B cell (primary cell): ENCODE data around the gene ARRB1.

ENCODE experiments used
- EZH2 ChIP-seq: IDR thresholded peaks from 2 replicates; pipeline ENCODE4 v1.6.1; 2012; ENCODE audit warnings: borderline replicate concordance, low read depth, mild to moderate bottlenecking, moderate library complexity, low read length; ENCODE audit not compliant: insufficient read depth, poor library complexity, severe bottlenecking
- TF ChIP-seq, protein P1 (sequence below): fragments of 200-600 bp; IDR thresholded peaks from one replicate; pipeline ENCODE4 v1.8.0; 2022; ENCODE audit warnings: antibody characterized with exemption, mild to moderate bottlenecking

DNA sequence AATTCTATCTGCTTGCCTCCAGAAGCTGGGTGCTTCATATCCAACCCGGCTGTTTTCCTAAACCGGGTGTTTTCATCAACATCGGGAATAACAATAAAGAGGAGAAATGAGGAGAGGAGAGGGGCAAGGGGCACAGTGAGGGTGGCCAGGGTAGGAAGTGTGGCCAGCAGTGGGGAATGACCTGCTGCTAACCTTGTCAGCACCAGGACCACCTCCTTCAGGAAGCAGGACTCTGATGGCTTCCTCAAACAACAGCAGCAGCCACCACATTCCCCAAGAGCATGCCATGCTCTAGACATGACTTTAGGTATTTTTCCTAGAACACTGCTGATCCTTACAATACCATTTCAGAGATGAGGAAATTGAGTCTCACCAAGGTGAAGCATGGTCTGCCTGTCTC, 58.5 kb downstream of the ARRB1 start:
- TF ChIP-seq, protein P1, sequence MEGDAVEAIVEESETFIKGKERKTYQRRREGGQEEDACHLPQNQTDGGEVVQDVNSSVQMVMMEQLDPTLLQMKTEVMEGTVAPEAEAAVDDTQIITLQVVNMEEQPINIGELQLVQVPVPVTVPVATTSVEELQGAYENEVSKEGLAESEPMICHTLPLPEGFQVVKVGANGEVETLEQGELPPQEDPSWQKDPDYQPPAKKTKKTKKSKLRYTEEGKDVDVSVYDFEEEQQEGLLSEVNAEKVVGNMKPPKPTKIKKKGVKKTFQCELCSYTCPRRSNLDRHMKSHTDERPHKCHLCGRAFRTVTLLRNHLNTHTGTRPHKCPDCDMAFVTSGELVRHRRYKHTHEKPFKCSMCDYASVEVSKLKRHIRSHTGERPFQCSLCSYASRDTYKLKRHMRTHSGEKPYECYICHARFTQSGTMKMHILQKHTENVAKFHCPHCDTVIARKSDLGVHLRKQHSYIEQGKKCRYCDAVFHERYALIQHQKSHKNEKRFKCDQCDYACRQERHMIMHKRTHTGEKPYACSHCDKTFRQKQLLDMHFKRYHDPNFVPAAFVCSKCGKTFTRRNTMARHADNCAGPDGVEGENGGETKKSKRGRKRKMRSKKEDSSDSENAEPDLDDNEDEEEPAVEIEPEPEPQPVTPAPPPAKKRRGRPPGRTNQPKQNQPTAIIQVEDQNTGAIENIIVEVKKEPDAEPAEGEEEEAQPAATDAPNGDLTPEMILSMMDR, result no peak
- no peak for TF ChIP-seq EZH2
